Neural progenitor cell (in vitro differentiated cells): ENCODE results near the gene WASL. TPM values are rescaled to one million over a fixed set of nuclear protein-coding genes. Genes with fewer than 3 reads are reported as not detected.
A peak's percentile ranks its signal among the peaks of the same experiment; 100 is the strongest.

Experiments used
- DNase-seq: peaks from one replicate; pipeline ENCODE4 v3.0.0-alpha.2; 2016; ENCODE audit warnings: low spot score
- H2AFZ ChIP-seq: fragments of 200-600 bp; sonication (generic); replicated peaks from 2 replicates; pipeline ENCODE4 v1.6.1; 2016; ENCODE audit warnings: antibody characterized with exemption
- H3F3A ChIP-seq: fragments of 200-600 bp; sonication (generic); 2 replicates; pipeline ENCODE4 v1.6.1; 2016; ENCODE audit warnings: antibody characterized with exemption, low read depth
- H3K27ac ChIP-seq: fragments of 200-600 bp; sonication (generic); 2 replicates; pipeline ENCODE4 v1.5.1; 2016; ENCODE audit warnings: mild to moderate bottlenecking
- H3K27me3 ChIP-seq: fragments of 200-600 bp; sonication (generic); 2 replicates; pipeline ENCODE4 v1.6.1; 2016; ENCODE audit warnings: mild to moderate bottlenecking, moderate library complexity
- H3K36me3 ChIP-seq: fragments of 200-600 bp; sonication (generic); 2 replicates; pipeline ENCODE4 v1.5.1; 2016
- H3K4me1 ChIP-seq: fragments of 200-600 bp; sonication (generic); 2 replicates; pipeline ENCODE4 v1.6.1; 2016; ENCODE audit warnings: mixed run types
- H3K4me2 ChIP-seq: fragments of 200-600 bp; sonication (generic); 2 replicates; pipeline ENCODE4 v1.6.1; 2016
- H3K4me3 ChIP-seq: fragments of 200-600 bp; sonication (generic); 2 replicates; pipeline ENCODE4 v1.5.1; 2016
- H3K79me2 ChIP-seq: fragments of 200-600 bp; sonication (generic); 2 replicates; pipeline ENCODE4 v1.6.1; 2016; ENCODE audit warnings: low read depth
- H3K9ac ChIP-seq: fragments of 200-600 bp; sonication (generic); 2 replicates; pipeline ENCODE4 v1.6.1; 2016
- H3K9me3 ChIP-seq: fragments of 200-600 bp; sonication (generic); 2 replicates; pipeline ENCODE4 v1.5.1; 2016; ENCODE audit warnings: low read depth
- H4K20me1 ChIP-seq: fragments of 200-600 bp; sonication (generic); 2 replicates; pipeline ENCODE4 v1.6.1; 2016; ENCODE audit warnings: low read depth
- H3K27ac Mint-ChIP-seq: 3 replicates; pipeline ENCODE4 v1.8.0; 2021; ENCODE audit warnings: mixed read lengths
- H3K27me3 Mint-ChIP-seq: 2 replicates; pipeline ENCODE4 v1.8.0; 2022; ENCODE audit warnings: low read depth, mild to moderate bottlenecking, inconsistent platforms, moderate library complexity, mixed read lengths; ENCODE audit not compliant: insufficient read depth
- H3K36me3 Mint-ChIP-seq: 3 replicates; pipeline ENCODE4 v1.8.0; 2021; ENCODE audit warnings: mixed read lengths
- H3K4me1 Mint-ChIP-seq: 3 replicates; pipeline ENCODE4 v1.8.0; 2021; ENCODE audit warnings: mixed read lengths
- H3K4me3 Mint-ChIP-seq: 3 replicates; pipeline ENCODE4 v1.8.0; 2021; ENCODE audit warnings: mild to moderate bottlenecking, moderate library complexity, mixed read lengths
- H3K9me3 Mint-ChIP-seq: 3 replicates; pipeline ENCODE4 v1.8.0; 2020; ENCODE audit warnings: mixed read lengths
- CTCF ChIP-seq: fragments of 200-600 bp; sonication (generic); IDR thresholded peaks from 2 replicates; pipeline ENCODE4 v1.5.1; 2017; ENCODE audit warnings: antibody characterized with exemption, mild to moderate bottlenecking
- EZH2 ChIP-seq: fragments of 200-600 bp; sonication (generic); IDR thresholded peaks from 2 replicates; pipeline ENCODE4 v1.6.1; 2017; ENCODE audit warnings: antibody characterized with exemption, mild to moderate bottlenecking, moderate library complexity
- EZH2phosphoT487 ChIP-seq: fragments of 200-600 bp; sonication (generic); IDR thresholded peaks from 2 replicates; pipeline ENCODE4 v1.6.1; 2017; ENCODE audit warnings: antibody characterized with exemption
- total RNA-seq: library from RNA; depleted of rRNA; stranded (reverse); fragments of >200 nt; gene quantifications from 2 replicates; pipeline ENCODE4 v1.2.3, GENCODE V29; 2015; ENCODE audit warnings: low replicate concordance

The WASL gene
- total RNA-seq, 1 donor from 2014 or later: 30.4 TPM

- Histone ChIP-seq H3K9me3 (no peaks in the 10 kb centered on the region), H2AFZ (peak overlapping the region; percentile 82), H3K27me3 (no peaks in the 10 kb centered on the region), H3K9ac (no peak overlapping the region), H3K4me3 (no peak overlapping the region), H3K79me2 (no peaks in the 10 kb centered on the region), H3K4me1 (peaks cover 18% of the 10 kb centered on the region), H3K27ac (no peak overlapping the region), H3K4me2 (no peak overlapping the region), H3K36me3 (no peaks in the 10 kb centered on the region), H4K20me1 (no peaks in the 10 kb centered on the region), H3F3A (no peaks in the 10 kb centered on the region)
- TF ChIP-seq EZH2phosphoT487: no peak
- no peak for TF ChIP-seq CTCF
- no peak for TF ChIP-seq EZH2
- Mint-ChIP-seq H3K27me3 (no peaks in the 10 kb centered on the region), H3K36me3 (no peaks in the 10 kb centered on the region), H3K4me3 (no peak overlapping the region), H3K27ac (peak overlapping the region; percentile 36), H3K9me3 (peaks cover 2% of the 10 kb centered on the region), H3K4me1 (peaks cover 15% of the 10 kb centered on the region)
- no peak for DNase-seq
Measured at GRCh38 chr7:123660514-123661354, 88.1 kb downstream of the WASL start.

GRCh38 chr7:123658023-123658422 is 90.8 kb downstream of the WASL start:
- no peaks in the 10 kb centered on the region for H3K36me3 ChIP-seq
- H3K4me3 Mint-ChIP-seq: no peak overlapping the region
- no peak overlapping the region for H3K4me2 ChIP-seq
- H3K27ac ChIP-seq: no peak overlapping the region
- no peak overlapping the region for H3K9ac ChIP-seq
- no peaks in the 10 kb centered on the region for H3F3A ChIP-seq
- no peaks in the 10 kb centered on the region for H3K27me3 ChIP-seq
- no peaks in the 10 kb centered on the region for H3K9me3 ChIP-seq
- no peaks in the 10 kb centered on the region for H3K36me3 Mint-ChIP-seq
- H3K27ac Mint-ChIP-seq: no peak overlapping the region
- H4K20me1 ChIP-seq: no peaks in the 10 kb centered on the region
- peaks cover 15% of the 10 kb centered on the region for H3K4me1 Mint-ChIP-seq
- DNase-seq: no peak
- peaks cover 2% of the 10 kb centered on the region for H3K9me3 Mint-ChIP-seq
- TF ChIP-seq EZH2: no peak
- TF ChIP-seq EZH2phosphoT487: no peak
- no peak for TF ChIP-seq CTCF
- no peaks in the 10 kb centered on the region for H3K27me3 Mint-ChIP-seq
- H3K4me3 ChIP-seq: no peak overlapping the region
- H3K4me1 ChIP-seq: peaks cover 17% of the 10 kb centered on the region
- no peaks in the 10 kb centered on the region for H3K79me2 ChIP-seq
- no peak overlapping the region for H2AFZ ChIP-seq

GRCh38 chr7:123657304-123657685 is 91.5 kb downstream of the WASL start:
- Mint-ChIP-seq H3K27ac (no peak overlapping the region), H3K4me3 (no peak overlapping the region), H3K9me3 (no peaks in the 10 kb centered on the region), H3K27me3 (no peaks in the 10 kb centered on the region), H3K4me1 (peaks cover 12% of the 10 kb centered on the region), H3K36me3 (no peaks in the 10 kb centered on the region)
- Histone ChIP-seq H3K27me3 (no peaks in the 10 kb centered on the region), H3K4me2 (no peak overlapping the region), H3K4me1 (peaks cover 14% of the 10 kb centered on the region), H4K20me1 (no peaks in the 10 kb centered on the region), H3K4me3 (no peak overlapping the region), H3K9me3 (no peaks in the 10 kb centered on the region), H2AFZ (no peak overlapping the region), H3K79me2 (no peaks in the 10 kb centered on the region), H3K9ac (no peak overlapping the region), H3K27ac (no peak overlapping the region), H3F3A (no peaks in the 10 kb centered on the region), H3K36me3 (no peaks in the 10 kb centered on the region)
- TF ChIP-seq CTCF (no peak), EZH2 (no peak), EZH2phosphoT487 (no peak)
- no peak for DNase-seq
